ENCODE results near the gene KLF11. TPM values are rescaled to one million over a fixed set of nuclear protein-coding genes. Genes with fewer than 3 reads are reported as not detected.

Gene KLF11
- total RNA-seq, 2 donors from 2014 or later = 25.7 to 32.6 TPM

DNA sequence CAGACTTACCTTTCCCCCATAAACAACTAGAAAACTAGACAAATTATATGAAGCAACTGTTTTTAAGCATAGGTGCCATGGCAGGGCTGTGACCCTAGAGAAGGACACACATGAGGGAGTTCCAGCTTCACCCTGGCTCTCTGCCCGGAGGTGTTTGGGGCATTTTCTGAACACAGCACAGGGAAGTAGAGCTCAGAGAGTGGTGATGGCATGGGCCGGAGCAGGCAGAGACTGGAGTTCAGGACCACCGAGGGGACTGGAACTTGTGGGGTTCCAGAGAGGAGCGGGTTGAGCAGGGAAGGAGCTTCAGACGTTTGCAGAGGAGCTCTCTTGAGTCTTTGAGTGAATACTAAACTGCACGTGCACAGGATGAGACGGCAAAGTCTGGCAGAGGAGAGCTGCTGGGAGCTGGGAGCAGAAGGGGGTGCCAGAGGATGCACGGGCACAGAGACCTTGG, 26.5 kb upstream of the KLF11 start:
- H3K36me3 ChIP-seq (replicated peaks in 1 of 2; ENCODE audit: insufficient read depth in 1 of 2, low read depth in 2 of 2) = no peaks in the 10 kb centered on the region
- peaks cover 13% of the 10 kb centered on the region for H3K4me1 ChIP-seq
- H3K27ac ChIP-seq = no peak overlapping the region
- H3K27me3 ChIP-seq = no peaks in the 10 kb centered on the region
- intact Hi-C loops (cut with DNase I) = no loop called here
- no peak for ATAC-seq
- H3K4me3 ChIP-seq = no peak overlapping the region
- H3K9me3 ChIP-seq = no peaks in the 10 kb centered on the region
- TF ChIP-seq POLR2A (IDR thresholded peaks at IDR 0.05) = no peak
- TF ChIP-seq CTCF (IDR thresholded peaks at IDR 0.05) = no peak
- no peak for DNase-seq
- 82 to 89% methylated on average over 8 of the region's 8 CpGs for WGBS, 2 donors

- Histone ChIP-seq H3K9me3 (no peaks in the 10 kb centered on the region), H3K4me1 (peaks cover 13% of the 10 kb centered on the region), H3K27ac (no peak overlapping the region), H3K4me3 (no peak overlapping the region), H3K36me3 (replicated peaks in 1 of 2; ENCODE audit: insufficient read depth in 1 of 2, low read depth in 2 of 2) (no peaks in the 10 kb centered on the region), H3K27me3 (no peaks in the 10 kb centered on the region)
- no peak for TF ChIP-seq POLR2A (IDR thresholded peaks at IDR 0.05)
- no peak for TF ChIP-seq CTCF (IDR thresholded peaks at IDR 0.05)
- intact Hi-C loops (cut with DNase I) = no loop called here
- WGBS, 2 donors = 85 to 96% methylated on average over 5 of the region's 5 CpGs
- no peak for ATAC-seq
- no peak for DNase-seq
Measured at GRCh38 chr2:10017313-10017941, 25.9 kb upstream of the KLF11 start.

DNA sequence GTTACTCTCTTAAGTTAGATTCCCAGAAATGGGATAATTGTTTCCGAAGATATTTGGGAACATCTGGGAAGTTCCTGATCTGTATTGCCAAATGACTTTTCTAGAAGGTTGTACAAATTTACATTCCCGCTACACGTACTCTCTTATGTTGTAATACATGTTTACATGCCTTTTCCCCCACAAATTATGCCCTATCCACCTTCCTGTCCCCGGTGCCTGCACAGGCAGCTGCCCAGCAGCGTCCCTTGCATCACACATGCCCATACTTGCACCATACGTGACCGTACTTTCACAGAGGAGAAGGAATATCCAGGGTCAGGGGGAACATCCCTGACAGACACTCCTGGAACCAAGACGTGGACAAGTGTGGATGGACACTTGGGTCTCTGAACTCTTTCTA, 24.2 kb upstream of the KLF11 start:
- no peaks in the 10 kb centered on the region for H3K36me3 ChIP-seq (replicated peaks in 1 of 2; ENCODE audit: insufficient read depth in 1 of 2, low read depth in 2 of 2)
- WGBS, 2 donors = 54 to 68% methylated on average over 8 of the region's 8 CpGs
- intact Hi-C loops (cut with DNase I) = no loop called here
- no peak for DNase-seq
- TF ChIP-seq POLR2A (IDR thresholded peaks at IDR 0.05) = no peak
- TF ChIP-seq CTCF (IDR thresholded peaks at IDR 0.05) = no peak
- no peaks in the 10 kb centered on the region for H3K27me3 ChIP-seq
- H3K27ac ChIP-seq = no peak overlapping the region
- peaks cover 13% of the 10 kb centered on the region for H3K4me1 ChIP-seq
- no peaks in the 10 kb centered on the region for H3K9me3 ChIP-seq
- H3K4me3 ChIP-seq = no peak overlapping the region
- ATAC-seq = peak; percentile 34

GRCh38 chr2:10019602-10020400, 23.5 kb upstream of the KLF11 start:
- ATAC-seq = no peak
- H3K27me3 ChIP-seq = no peaks in the 10 kb centered on the region
- TF ChIP-seq POLR2A (IDR thresholded peaks at IDR 0.05) (no peak), CTCF (IDR thresholded peaks at IDR 0.05) (no peak)
- H3K4me1 ChIP-seq = peaks cover 13% of the 10 kb centered on the region
- H3K27ac ChIP-seq = no peak overlapping the region
- no peaks in the 10 kb centered on the region for H3K9me3 ChIP-seq
- intact Hi-C loops (cut with DNase I) = no loop called here
- no peaks in the 10 kb centered on the region for H3K36me3 ChIP-seq (replicated peaks in 1 of 2; ENCODE audit: insufficient read depth in 1 of 2, low read depth in 2 of 2)
- H3K4me3 ChIP-seq = no peak overlapping the region
- WGBS, 2 donors = 81 to 95% methylated on average over 21 to 27 of the region's 27 CpGs
- DNase-seq = no peak

All from body of pancreas (tissue), 4 donors.